Measurements from ENCODE around the gene C9orf43. TPM values are rescaled to one million over a fixed set of nuclear protein-coding genes. Genes with fewer than 3 reads are reported as not detected.

Gene C9orf43
- total RNA-seq, 1 donor from 2014 or later: 1.3 TPM

DNA sequence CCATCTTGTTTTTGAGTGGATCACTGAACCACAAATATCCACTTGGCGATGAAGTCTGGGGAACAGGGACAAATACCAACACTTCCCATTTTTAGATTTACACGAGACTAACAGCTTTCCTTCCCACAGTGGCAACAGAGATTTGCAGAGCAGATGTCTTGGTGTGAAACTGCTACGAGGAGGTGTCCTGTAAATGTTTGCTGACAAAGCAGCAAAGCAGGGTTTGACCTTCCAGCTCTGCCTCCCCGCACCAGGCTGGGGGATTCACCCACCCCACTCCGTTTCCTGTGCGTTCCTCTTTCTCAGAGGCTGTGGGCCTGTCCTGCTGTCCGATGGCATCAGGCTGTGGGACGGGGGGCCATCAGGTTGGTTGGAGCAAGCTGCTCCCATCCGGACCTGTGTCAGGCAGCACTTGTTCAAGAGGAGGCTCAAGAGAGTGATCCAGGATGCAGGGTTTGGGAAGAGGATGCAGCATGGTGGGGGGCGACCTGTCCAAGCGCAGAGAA lies 52.3 kb downstream of the C9orf43 start:
- peak overlapping the region; percentile 47 for H3K4me3 ChIP-seq
- H2AFZ ChIP-seq (replicated peaks): peak overlapping the region; percentile 63
- Mint-ChIP-seq H3K36me3 (peaks cover 4% of the 10 kb centered on the region), H3K4me3 (peak overlapping the region; percentile 3), H3K9me3 (peaks cover 10% of the 10 kb centered on the region), H3K27me3 (ENCODE audit: insufficient read depth, low read depth) (peaks cover 12% of the 10 kb centered on the region), H3K27ac (no peak overlapping the region), H3K4me1 (peaks cover 30% of the 10 kb centered on the region)
- no peaks in the 10 kb centered on the region for H3K9me3 ChIP-seq (ENCODE audit: low read depth)
- H3F3A ChIP-seq (ENCODE audit: low read depth): peaks cover 10% of the 10 kb centered on the region
- H3K36me3 ChIP-seq: no peaks in the 10 kb centered on the region
- TF ChIP-seq EZH2 (IDR thresholded peaks at IDR 0.05): no peak
- TF ChIP-seq, protein P1, sequence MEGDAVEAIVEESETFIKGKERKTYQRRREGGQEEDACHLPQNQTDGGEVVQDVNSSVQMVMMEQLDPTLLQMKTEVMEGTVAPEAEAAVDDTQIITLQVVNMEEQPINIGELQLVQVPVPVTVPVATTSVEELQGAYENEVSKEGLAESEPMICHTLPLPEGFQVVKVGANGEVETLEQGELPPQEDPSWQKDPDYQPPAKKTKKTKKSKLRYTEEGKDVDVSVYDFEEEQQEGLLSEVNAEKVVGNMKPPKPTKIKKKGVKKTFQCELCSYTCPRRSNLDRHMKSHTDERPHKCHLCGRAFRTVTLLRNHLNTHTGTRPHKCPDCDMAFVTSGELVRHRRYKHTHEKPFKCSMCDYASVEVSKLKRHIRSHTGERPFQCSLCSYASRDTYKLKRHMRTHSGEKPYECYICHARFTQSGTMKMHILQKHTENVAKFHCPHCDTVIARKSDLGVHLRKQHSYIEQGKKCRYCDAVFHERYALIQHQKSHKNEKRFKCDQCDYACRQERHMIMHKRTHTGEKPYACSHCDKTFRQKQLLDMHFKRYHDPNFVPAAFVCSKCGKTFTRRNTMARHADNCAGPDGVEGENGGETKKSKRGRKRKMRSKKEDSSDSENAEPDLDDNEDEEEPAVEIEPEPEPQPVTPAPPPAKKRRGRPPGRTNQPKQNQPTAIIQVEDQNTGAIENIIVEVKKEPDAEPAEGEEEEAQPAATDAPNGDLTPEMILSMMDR (IDR thresholded peaks at IDR 0.05): no peak
- TF ChIP-seq EZH2phosphoT487 (IDR thresholded peaks at IDR 0.05): no peak
- no peaks in the 10 kb centered on the region for H3K79me2 ChIP-seq (ENCODE audit: low read depth)
- H3K27ac ChIP-seq: no peak overlapping the region
- peak overlapping the region; percentile 83 for H3K4me2 ChIP-seq
- peaks cover 20% of the 10 kb centered on the region for H3K4me1 ChIP-seq
- DNase-seq (ENCODE audit: low spot score): peak; percentile 15
- no peaks in the 10 kb centered on the region for H4K20me1 ChIP-seq (ENCODE audit: low read depth)
- H3K27me3 ChIP-seq: peaks cover 33% of the 10 kb centered on the region
- H3K9ac ChIP-seq: no peak overlapping the region

DNA sequence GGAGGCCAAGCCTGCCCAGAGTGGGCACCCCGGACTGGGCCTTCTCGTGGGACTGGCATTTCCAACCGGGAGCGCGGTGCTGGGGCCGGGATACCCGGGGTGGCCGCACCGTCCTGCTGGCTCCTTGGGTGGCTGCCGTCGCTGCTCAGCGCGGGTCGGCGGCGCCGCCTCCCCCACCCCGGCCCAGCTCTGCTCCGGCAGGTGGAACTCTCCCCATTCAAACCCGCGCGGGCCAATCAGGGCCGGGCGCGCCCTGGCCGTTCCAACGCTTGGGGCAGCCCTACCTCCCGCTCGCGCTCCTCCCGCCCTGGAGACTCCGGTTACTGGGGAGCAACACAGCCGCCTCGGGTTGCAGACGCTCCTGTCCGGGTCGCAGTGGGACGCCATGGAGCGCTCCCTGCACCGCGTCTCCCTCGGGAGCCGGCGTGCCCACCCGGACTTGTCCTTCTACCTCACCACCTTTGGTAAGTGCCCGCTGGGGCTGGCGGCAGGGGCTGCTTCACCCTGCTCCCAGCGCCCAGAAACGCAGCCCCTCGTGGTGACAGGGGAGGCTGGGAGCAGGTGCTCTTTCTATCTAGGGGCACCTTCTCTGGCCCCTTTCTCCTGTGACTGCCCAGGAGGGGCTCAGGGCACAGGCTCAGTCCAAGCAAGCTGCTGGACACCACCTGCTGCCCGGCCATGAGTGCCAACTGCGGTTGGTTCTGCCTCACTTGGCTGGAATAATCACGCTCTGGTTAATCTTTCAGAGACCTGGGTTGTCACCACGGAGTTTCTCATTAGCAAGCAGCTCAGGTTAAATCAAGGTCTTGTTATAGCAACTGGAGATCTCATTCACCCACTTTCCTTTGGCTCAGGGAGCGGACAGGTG lies 53.1 kb downstream of the C9orf43 start, which contains the start of gene RGS3:
Gene RGS3 (plus strand): TSS at position 310 of the 868 bp plus-strand sequence. CDS start 76 bp downstream, at position 386.
- H4K20me1 ChIP-seq (ENCODE audit: low read depth): no peaks in the 10 kb centered on the region
- Mint-ChIP-seq H3K4me3 (peak within 1 kb of the TSS; percentile 80), H3K36me3 (peaks cover 4% of the 10 kb centered on the region), H3K27ac (no peak within 1 kb of the TSS), H3K4me1 (peaks cover 31% of the 10 kb centered on the region), H3K9me3 (peaks cover 12% of the 10 kb centered on the region), H3K27me3 (ENCODE audit: insufficient read depth, low read depth) (peaks cover 12% of the 10 kb centered on the region)
- H3K4me1 ChIP-seq: peaks cover 20% of the 10 kb centered on the region
- H3K4me3 ChIP-seq: peak within 1 kb of the TSS; percentile 47
- no peaks in the 10 kb centered on the region for H3K36me3 ChIP-seq
- H3F3A ChIP-seq (ENCODE audit: low read depth): peaks cover 10% of the 10 kb centered on the region
- H2AFZ ChIP-seq (replicated peaks): peak within 1 kb of the TSS; percentile 63
- TF ChIP-seq, protein P1 (IDR thresholded peaks at IDR 0.05): peak; percentile 16
- TF ChIP-seq EZH2phosphoT487 (IDR thresholded peaks at IDR 0.05) (no peak), EZH2 (IDR thresholded peaks at IDR 0.05) (peak; percentile 22)
- peak; percentile 94 for DNase-seq (ENCODE audit: low spot score)
- peak within 1 kb of the TSS; percentile 83 for H3K4me2 ChIP-seq
- H3K9me3 ChIP-seq (ENCODE audit: low read depth): no peaks in the 10 kb centered on the region
- H3K27me3 ChIP-seq: peaks cover 33% of the 10 kb centered on the region
- H3K79me2 ChIP-seq (ENCODE audit: low read depth): no peaks in the 10 kb centered on the region
- H3K27ac ChIP-seq: no peak within 1 kb of the TSS
- H3K9ac ChIP-seq: no peak within 1 kb of the TSS

DNA sequence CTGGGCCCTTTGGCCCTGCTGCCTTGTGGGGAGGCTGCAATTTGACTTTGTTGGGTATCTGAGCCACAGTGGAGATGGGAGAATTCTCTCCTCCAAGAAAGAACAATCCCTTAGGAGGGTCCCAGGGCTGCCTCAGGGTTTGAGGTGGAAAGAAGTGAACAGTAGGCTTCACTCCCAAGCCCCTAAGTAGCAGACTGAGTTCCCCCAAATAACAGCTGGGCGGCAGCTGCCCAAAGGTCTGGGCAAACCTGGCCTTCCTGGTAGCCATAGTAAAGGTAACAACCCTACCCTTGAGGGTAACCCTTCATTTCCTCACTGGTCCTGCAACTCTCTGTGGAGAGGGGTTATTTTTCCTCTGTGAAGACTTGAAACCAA lies 53.7 kb downstream of the C9orf43 start:
- Histone ChIP-seq H2AFZ (replicated peaks) (no peak overlapping the region), H4K20me1 (ENCODE audit: low read depth) (no peaks in the 10 kb centered on the region), H3K4me1 (peaks cover 20% of the 10 kb centered on the region), H3K79me2 (ENCODE audit: low read depth) (no peaks in the 10 kb centered on the region), H3K9ac (no peak overlapping the region), H3F3A (ENCODE audit: low read depth) (peaks cover 10% of the 10 kb centered on the region), H3K9me3 (ENCODE audit: low read depth) (no peaks in the 10 kb centered on the region), H3K4me3 (peak overlapping the region; percentile 47), H3K36me3 (no peaks in the 10 kb centered on the region), H3K27ac (no peak overlapping the region), H3K4me2 (peak overlapping the region; percentile 83), H3K27me3 (peaks cover 33% of the 10 kb centered on the region)
- H3K36me3 Mint-ChIP-seq: peaks cover 4% of the 10 kb centered on the region
- peaks cover 12% of the 10 kb centered on the region for H3K27me3 Mint-ChIP-seq (ENCODE audit: insufficient read depth, low read depth)
- peaks cover 37% of the 10 kb centered on the region for H3K4me1 Mint-ChIP-seq
- TF ChIP-seq EZH2phosphoT487 (IDR thresholded peaks at IDR 0.05) (no peak), EZH2 (IDR thresholded peaks at IDR 0.05) (no peak)
- TF ChIP-seq, protein P1 (IDR thresholded peaks at IDR 0.05): no peak
- H3K27ac Mint-ChIP-seq: no peak overlapping the region
- H3K4me3 Mint-ChIP-seq: peak overlapping the region; percentile 80
- peaks cover 13% of the 10 kb centered on the region for H3K9me3 Mint-ChIP-seq
- DNase-seq (ENCODE audit: low spot score): no peak
